Measurements from ENCODE around the gene ITPR1.

GRCh38 chr3:4823385-4823784, 330.2 kb downstream of the ITPR1 start:
- TF ChIP-seq CTCF (IDR thresholded peaks at IDR 0.05; ENCODE audit: low read depth, low read length) (no peak), POLR2A (IDR thresholded peaks at IDR 0.05; ENCODE audit: extremely low read depth, insufficient read length) (no peak)

Data from NB4 (cell line).